Mammary epithelial cell (primary cell): ENCODE results near the gene KRT14.

Experiments used
- CTCF ChIP-seq, 2 donors: IDR thresholded peaks in 1 of 2; conservative IDR thresholded peaks in 1 of 2; 2 replicates each; pipeline ENCODE4 v1.5.1; 2011 to 2012; ENCODE audit warnings: inconsistent platforms in 2 of 2, low read length in 2 of 2, mild to moderate bottlenecking in 2 of 2, control low read depth in 1 of 2, low read depth in 1 of 2; ENCODE audit not compliant: insufficient read depth in 1 of 2; ENCODE audit errors: extremely low read depth in 1 of 2
- EZH2 ChIP-seq: IDR thresholded peaks from 2 replicates; pipeline ENCODE4 v1.6.1; 2012; ENCODE audit warnings: low read length, inconsistent platforms, borderline replicate concordance

GRCh38 chr17:41625602-41626001 is 38.9 kb upstream of the KRT14 start:
- TF ChIP-seq CTCF (conservative IDR thresholded peaks at IDR 0.05 in 1 of 2, IDR thresholded peaks at IDR 0.05 in 1 of 2; ENCODE audit: extremely low read depth in 1 of 2, insufficient read depth in 1 of 2, low read depth in 1 of 2, low read length in 2 of 2) (no peak), EZH2 (no peak)
